NCI-H2196 treated with DMSO at 0.1 percent for 48 hours (cell line): ENCODE results near the gene GAGE12E.
"Not testable (repeated sequence)": the region's sequence is repeated elsewhere in the genome, so short reads cannot be mapped to it uniquely, and the experiment has no call there.

Source experiments
- DNase-seq: peaks from one replicate; lab custom pipeline; 2025; ENCODE audit not compliant: unreplicated experiment; lab: John Stamatoyannopoulos, UW

Gene GAGE12E, protein sequence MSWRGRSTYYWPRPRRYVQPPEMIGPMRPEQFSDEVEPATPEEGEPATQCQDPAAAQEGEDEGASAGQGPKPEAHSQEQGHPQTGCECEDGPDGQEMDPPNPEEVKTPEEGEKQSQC

DNA sequence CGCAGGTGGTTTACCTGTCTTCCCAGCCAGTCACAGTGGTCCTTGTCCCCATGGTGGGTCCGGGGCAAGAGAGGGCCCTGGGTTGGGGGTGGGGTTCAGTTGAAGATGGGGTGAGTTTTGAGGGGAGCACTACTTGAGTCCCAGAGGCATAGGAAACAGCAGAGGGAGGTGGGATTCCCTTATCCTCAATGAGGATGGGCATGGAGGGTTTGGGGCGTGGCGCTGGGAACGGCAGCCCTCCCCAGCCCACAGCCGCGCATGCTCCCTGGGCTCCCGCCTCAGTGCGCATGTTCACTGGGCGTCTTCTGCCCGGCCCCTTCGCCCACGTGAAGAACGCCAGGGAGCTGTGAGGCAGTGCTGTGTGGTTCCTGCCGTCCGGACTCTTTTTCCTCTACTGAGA, at the start of gene GAGE12E:
Gene GAGE12E, plus strand, starts transcription at position 301 of the 400 bp plus-strand sequence. CDS start 1,155 bp downstream, outside the sequence.
- DNase-seq = not testable (repeated sequence)

- not testable (repeated sequence) for DNase-seq
Measured at GRCh38 chrX:49531877-49532276, 19.2 kb upstream of the GAGE12E start, which contains the start of gene GAGE12C. Gene GAGE12C (plus strand): TSS chrX:49532177. CDS start chrX:49533332, 1,155 bp downstream.

DNA sequence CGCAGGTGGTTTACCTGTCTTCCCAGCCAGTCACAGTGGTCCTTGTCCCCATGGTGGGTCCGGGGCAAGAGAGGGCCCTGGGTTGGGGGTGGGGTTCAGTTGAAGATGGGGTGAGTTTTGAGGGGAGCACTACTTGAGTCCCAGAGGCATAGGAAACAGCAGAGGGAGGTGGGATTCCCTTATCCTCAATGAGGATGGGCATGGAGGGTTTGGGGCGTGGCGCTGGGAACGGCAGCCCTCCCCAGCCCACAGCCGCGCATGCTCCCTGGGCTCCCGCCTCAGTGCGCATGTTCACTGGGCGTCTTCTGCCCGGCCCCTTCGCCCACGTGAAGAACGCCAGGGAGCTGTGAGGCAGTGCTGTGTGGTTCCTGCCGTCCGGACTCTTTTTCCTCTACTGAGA, 9.7 kb upstream of the GAGE12E start, which contains the start of gene GAGE12D:
Gene GAGE12D, plus strand, starts transcription at position 301 of the 400 bp plus-strand sequence. CDS start 1,155 bp downstream, outside the sequence.
- DNase-seq = not testable (repeated sequence)

DNA sequence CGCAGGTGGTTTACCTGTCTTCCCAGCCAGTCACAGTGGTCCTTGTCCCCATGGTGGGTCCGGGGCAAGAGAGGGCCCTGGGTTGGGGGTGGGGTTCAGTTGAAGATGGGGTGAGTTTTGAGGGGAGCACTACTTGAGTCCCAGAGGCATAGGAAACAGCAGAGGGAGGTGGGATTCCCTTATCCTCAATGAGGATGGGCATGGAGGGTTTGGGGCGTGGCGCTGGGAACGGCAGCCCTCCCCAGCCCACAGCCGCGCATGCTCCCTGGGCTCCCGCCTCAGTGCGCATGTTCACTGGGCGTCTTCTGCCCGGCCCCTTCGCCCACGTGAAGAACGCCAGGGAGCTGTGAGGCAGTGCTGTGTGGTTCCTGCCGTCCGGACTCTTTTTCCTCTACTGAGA, 9.5 kb downstream of the GAGE12E start, which contains the start of gene GAGE12F:
Gene GAGE12F, plus strand, starts transcription at position 301 of the 400 bp plus-strand sequence. CDS start 1,155 bp downstream, outside the sequence.
- DNase-seq = not testable (repeated sequence)

- not testable (repeated sequence) for DNase-seq
Measured at GRCh38 chrX:49568728-49569127, 17.6 kb downstream of the GAGE12E start.

DNA sequence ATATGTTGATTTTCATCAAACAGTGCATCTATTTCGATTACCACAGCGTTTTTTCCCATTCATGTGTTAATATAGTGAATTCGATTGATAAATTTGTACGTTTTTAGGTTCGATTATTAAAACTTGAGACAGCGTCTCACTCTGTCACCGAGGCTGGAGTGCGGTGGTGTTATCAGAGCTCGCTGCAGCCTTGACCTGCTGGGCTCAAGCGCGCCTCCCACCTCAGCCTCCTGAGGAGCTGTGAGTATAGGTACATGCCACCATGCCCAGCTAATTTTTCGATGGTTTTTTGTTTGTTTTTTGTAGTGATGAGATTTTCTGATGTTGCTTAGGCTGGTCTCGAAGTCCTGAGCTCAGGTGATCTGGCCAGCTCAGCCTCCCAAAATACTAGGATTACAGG, 18.1 kb downstream of the GAGE12E start:
- DNase-seq = not testable (repeated sequence)

DNA sequence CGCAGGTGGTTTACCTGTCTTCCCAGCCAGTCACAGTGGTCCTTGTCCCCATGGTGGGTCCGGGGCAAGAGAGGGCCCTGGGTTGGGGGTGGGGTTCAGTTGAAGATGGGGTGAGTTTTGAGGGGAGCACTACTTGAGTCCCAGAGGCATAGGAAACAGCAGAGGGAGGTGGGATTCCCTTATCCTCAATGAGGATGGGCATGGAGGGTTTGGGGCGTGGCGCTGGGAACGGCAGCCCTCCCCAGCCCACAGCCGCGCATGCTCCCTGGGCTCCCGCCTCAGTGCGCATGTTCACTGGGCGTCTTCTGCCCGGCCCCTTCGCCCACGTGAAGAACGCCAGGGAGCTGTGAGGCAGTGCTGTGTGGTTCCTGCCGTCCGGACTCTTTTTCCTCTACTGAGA, 19.0 kb downstream of the GAGE12E start, which contains the start of gene GAGE12G:
Gene GAGE12G, plus strand, starts transcription at position 301 of the 400 bp plus-strand sequence. CDS start 1,155 bp downstream, outside the sequence.
- DNase-seq = not testable (repeated sequence)

DNA sequence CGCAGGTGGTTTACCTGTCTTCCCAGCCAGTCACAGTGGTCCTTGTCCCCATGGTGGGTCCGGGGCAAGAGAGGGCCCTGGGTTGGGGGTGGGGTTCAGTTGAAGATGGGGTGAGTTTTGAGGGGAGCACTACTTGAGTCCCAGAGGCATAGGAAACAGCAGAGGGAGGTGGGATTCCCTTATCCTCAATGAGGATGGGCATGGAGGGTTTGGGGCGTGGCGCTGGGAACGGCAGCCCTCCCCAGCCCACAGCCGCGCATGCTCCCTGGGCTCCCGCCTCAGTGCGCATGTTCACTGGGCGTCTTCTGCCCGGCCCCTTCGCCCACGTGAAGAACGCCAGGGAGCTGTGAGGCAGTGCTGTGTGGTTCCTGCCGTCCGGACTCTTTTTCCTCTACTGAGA, 28.6 kb downstream of the GAGE12E start, which contains the start of gene GAGE12H:
Gene GAGE12H, plus strand, starts transcription at position 301 of the 400 bp plus-strand sequence. CDS start 1,155 bp downstream, outside the sequence.
- DNase-seq = not testable (repeated sequence)

DNA sequence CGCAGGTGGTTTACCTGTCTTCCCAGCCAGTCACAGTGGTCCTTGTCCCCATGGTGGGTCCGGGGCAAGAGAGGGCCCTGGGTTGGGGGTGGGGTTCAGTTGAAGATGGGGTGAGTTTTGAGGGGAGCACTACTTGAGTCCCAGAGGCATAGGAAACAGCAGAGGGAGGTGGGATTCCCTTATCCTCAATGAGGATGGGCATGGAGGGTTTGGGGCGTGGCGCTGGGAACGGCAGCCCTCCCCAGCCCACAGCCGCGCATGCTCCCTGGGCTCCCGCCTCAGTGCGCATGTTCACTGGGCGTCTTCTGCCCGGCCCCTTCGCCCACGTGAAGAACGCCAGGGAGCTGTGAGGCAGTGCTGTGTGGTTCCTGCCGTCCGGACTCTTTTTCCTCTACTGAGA, 38.1 kb downstream of the GAGE12E start, which contains the start of gene GAGE2A:
Gene GAGE2A, plus strand, starts transcription at position 301 of the 400 bp plus-strand sequence. CDS start 1,155 bp downstream, outside the sequence.
- not testable (repeated sequence) for DNase-seq

DNA sequence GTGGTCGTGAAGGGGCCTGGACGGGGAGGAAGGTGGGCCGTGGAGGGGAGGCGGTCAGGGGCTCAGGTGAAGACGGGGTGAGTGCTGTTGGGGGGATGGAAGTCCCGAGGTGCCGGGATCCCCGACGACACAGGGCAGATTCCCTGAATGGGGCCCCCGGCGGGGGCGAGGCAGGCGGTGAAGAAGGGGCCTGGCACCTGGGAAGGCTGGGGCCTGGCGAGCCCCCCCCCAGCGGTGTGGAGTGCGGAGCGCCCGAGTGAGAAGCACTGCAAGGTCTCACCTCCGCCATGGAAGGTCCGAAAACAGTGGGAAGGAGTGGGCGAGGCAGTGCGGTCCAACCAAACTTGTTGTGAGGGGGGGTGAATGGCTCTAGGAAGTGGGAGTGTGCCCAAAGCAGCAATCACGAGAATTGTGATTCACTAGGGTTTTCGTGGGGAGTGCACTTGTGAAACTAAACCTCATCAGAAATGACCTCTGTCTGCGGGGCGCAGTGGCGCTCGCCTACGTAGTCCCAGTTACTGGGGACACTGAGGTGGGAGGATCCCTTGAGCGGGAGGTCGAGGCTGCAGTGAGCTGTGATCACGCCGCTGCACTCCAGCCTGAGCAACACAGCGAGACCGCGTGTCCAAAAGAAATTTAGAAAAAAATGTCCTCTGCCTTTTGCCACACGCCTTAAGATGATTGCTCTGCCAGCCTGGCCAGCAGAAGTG, 38.8 kb downstream of the GAGE12E start:
- not testable (repeated sequence) for DNase-seq

- DNase-seq = not testable (repeated sequence)
Measured at GRCh38 chrX:49590488-49590887, 39.4 kb downstream of the GAGE12E start.

- not testable (repeated sequence) for DNase-seq
Measured at GRCh38 chrX:49598720-49599119, 47.6 kb downstream of the GAGE12E start, which contains the start of gene GAGE1. Gene GAGE1 (plus strand): TSS chrX:49599020. CDS start chrX:49600175, 1,155 bp downstream.
